NCI-H774 (cell line): ENCODE results near the gene ZFYVE26.

Experiments
- DNase-seq: peaks from one replicate; lab custom pipeline; 2025; lab: John Stamatoyannopoulos, UW

ZFYVE26 gene

DNA sequence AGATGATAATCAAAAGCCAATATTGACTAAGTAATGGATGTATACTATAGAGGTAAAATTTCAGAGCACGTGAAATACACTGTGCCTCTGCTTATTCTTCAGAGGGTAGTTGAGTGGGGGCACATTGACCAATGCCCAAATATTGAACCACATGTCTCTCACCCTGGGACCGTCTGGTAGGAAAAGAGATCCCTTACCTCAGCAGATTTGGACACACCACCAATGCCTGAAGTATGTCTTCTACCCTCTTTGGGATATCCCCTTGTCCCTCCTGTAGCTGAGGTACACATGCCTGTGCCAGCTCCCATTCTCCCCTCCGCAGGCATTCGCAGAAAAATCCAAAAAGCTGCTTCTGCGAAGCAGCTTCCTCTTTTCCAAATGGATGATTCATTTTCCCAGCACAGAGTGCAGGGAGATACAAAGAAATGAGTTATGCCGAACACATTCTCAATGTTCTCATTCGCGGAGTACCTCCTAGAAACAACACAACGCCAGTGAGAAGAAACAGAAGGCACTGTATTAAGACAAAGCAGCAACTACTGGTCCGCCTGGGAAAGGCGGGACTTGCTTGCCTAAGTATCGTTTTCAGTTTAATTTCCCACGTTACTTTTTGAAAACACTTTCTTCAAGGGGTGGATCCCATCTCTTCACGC is 691 bp downstream of the ZFYVE26 start:
- DNase-seq, result no peak

DNA sequence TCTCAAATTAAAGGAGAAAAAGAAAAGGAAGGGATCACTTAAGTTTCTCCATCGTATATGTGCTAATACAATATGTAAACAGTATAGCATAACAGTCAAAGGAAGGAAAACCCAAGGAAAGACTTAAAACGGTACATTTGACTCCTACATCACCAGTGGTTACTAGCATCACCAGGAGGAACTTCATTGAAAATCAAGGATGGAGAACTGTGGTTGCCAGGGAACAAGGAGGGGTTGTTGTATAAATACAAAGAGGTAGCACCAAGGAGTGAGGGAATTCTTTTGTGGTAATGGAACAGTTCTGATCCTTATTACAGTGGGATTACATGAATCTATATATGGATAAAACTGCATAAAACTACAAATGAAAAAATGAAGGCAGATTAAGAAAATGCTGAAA is 1.6 kb downstream of the ZFYVE26 start:
- DNase-seq, result no peak

DNA sequence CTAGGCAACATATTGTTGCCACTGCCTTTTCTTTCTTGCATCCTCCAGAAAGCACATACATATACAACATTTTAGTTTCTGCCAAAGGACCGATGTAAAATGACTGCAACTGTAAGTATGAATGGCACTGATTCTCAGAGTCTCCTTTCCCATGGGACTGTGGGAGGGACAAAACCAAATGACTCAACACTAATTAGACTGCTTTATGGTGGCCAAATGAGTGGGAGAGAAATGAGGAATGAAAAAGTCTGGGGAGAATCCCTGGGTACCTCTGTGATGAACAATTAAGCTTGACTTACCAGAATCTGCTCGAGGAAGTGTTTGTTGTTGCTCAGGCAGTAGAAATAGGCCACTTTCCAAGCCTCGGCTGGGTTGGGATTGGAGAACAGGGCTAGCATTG is 10.1 kb downstream of the ZFYVE26 start:
- no peak for DNase-seq

DNA sequence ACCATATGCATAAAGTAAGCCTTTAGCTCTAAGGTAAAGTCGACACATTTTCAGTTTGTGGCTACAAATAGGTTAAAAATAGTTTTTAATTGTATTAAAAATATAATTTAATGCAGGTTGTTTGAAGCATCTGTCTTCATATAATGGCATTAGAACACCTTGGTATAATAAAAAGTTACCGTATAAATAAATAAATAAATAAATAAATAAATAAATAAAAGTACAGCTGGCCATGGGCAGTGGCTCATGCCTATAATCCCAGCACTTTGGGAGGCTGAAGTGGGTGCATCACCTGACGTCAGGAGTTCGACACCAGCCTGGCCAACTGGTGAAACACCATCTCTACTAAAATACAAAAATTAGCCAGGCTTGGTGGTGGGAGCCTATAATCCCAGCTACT is 15.6 kb downstream of the ZFYVE26 start:
- DNase-seq, result no peak

DNA sequence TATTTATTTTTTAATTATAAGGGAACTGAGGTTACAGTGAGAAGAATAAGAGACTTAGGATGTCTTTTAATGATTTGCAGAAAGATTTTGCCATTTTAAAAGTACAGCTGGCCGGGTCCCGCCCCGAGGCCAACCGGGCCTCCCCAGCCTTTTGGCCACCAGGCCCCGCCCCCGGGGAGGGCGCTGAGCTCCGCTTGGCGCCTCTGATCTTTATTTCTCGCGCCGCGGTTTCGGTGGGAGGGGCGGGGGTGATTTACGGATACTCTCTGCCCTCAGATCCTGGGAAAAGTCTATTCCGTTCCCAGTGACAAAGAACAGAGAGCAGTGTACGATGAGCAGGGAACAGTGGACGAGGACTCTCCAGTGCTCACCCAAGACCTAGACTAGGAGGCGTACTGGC is 17.7 kb downstream of the ZFYVE26 start:
- DNase-seq, result no peak

DNA sequence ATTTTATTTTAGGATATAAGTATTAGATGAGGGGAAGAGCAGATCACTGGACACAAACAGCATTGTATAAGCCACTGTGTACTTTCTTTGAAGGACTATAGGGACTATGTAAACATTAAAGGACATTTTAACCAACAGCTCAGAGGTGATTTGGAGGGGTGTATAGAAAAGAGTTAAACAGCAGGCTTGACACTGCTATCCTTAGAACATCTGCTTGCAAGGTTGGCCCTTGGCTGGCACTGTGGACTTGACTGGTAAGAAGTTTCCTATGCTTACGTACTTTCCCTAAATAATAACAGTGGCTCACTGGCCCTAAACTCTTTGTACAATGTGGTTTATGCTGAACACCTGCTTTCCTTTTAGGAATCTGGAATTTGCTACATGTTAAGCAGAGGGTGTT is 28.7 kb downstream of the ZFYVE26 start:
- no peak for DNase-seq

DNA sequence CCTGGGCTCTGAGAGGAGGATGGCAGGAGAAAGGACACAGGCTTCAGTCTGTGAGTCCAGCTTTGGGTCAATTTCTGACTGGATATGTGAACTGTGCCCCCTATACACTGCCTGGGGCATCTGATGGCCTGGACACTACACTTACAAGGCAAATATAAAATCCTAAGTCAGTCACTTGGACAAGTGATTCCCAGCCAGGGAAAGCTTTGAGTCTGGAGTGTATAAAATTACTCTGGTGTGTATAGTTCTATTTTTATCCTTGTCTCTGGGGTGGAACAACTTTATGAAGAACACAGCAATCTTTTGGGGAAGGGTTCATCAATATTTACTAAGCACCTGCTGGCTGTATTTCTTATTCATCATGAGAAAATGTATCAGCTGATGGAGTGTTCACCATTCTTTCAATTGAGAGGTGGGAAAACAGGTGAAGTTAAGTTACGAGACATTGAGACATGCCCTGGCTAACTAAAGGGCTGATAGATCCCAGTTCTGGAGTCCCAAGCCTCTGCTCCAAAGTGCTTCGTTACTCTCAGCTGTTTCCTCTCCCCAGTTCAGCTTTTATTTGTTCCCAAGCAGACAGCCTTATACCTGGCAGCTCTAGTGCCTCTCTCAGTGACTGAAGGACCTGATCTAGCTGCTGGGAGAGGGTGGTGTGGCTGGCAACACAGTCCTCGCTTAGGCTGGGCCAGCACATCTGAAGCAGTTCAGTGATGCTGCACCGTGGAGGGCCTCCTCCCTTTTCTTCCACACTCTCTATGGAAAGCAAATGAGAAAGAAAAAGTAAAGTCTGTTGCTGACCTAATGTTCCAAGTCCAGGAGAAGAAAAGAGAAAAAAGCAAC is 30.9 kb downstream of the ZFYVE26 start:
- DNase-seq, result no peak

DNA sequence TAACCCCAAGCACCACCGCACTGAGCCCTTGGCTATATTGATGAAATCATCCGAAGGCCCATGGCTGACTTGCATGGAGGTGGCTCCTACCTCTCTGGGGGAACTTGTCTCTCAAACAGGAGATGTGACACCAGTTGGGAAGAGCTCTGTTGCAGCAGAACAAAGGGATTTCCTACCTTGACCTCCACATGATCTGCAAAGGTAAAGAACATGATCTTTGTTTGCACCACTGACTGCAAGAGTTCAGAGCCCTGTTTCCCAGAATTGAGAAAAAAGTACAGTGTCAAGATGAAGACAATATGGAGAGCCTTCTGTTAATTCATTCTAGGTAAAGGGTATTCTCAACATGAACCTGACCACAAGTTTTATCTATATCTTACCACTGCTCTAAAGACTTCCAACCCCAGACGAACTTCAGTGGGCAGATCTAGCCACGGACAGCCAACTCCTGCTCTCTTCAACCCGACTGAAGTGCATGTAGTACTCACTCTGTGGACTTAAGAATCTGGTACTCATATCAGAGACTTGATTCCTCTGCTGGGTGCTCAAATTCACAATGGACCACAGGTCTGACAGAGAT is 32.1 kb downstream of the ZFYVE26 start:
- no peak for DNase-seq

DNA sequence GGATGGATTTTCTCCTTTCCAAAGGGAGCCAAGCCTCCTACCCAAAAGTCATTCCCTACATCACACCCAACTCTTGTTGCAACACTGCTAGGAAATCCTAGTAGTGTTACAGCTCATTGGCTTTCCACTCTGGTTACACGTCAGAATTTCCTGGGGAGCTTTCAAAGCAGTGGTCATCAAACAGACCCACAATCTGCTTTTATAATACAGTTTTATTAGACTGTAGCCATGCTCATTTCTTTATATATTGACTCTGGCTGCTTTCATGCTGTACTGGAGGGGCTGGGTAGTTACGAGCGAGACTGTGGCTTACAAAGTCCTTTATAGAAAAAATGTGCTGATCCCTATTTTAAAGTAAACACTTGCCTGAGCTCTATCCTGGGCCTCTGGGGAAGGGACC is 34.3 kb downstream of the ZFYVE26 start:
- DNase-seq, result no peak

DNA sequence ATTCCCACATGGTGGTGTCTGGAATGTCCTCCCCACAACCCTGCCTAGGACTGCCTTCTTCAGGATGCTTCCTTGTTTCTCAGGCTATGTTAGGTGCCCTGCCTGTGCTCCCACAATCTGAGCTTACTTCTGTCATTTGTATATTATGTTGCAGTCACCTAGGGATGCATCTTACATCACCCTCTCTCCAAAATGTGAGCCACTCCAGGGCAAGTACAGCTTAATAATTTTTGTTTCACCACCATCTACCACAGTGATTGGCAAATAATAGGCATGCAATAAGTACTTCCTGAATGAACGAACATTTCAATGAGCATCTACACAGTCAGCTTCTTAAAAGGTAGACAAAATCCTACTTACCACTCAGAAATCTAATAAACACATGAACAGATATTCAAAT is 37.6 kb downstream of the ZFYVE26 start:
- no peak for DNase-seq

DNA sequence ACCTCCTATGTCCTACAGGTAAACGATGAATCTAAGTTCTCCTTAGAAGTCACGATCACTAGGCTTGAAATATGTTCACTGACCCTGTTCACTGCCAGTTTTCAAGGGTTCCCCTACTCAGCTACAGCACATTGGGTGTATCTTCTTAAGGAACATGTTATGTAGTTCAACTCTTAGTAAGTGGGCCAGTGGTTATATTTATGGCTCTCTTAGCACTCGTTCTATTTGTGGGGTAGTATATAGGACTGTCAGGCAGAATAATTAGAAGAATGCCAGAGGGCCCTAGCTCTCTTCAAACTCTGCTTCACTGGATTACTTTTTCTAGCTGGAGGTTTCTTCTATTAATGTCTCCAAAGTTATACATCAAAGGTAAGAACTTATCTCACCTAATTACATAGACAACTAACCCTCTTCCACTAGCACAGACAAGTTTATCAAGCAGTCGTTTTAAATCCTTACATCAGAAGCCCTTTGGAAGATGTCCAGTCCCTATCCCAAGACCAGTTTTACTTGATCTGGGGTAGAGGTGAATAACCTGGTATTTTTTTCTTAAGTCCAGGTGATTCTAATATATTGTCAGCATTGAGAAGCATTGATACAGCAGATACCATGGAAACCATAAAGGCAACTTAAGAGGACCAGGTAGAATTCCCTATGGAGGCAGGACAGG is 39.6 kb downstream of the ZFYVE26 start:
- DNase-seq, result no peak

DNA sequence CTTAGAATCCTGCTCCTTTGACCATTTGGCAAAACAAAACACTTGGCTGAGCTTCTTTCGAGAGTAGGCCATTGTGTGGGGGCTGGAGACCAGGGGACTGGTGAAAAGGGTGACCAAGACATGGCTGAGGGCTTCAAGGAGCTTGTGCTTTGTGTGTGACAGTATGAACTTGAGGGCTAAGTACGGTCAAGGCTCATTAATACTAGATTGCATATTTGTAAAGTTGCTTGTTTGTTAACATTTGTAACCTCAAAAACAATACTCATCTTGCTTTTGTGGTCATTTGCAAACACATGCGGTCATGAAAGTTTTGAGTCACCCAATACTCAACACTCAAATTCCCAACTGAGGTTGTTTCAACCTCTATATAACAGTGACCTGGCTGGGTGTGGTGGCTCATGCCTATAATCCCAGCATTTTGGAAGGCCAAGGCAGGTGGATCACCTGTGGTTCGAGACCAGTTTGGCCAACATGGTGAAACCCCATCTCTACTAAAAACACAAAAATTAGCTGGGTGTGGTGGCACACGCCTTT is 42.5 kb downstream of the ZFYVE26 start:
- no peak for DNase-seq

DNA sequence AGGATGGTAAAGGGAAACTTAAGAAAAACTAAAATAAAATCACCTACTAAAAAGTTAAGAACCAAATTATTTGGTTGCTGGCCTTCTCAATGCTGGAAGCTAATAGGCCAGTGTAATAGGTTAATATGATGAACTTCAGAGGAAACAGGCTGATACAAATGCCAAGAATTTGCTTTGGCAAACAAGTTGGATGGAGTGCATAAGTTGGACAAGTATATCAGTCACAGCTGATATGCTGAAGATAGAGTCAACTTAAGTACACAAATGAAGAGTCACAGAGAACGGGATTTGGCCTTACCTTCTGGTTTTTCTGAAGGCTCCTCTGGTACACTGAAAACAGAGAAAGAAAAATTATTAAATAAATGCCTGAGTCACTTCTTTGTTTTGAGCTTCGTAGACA is 48.2 kb downstream of the ZFYVE26 start:
- no peak for DNase-seq

DNA sequence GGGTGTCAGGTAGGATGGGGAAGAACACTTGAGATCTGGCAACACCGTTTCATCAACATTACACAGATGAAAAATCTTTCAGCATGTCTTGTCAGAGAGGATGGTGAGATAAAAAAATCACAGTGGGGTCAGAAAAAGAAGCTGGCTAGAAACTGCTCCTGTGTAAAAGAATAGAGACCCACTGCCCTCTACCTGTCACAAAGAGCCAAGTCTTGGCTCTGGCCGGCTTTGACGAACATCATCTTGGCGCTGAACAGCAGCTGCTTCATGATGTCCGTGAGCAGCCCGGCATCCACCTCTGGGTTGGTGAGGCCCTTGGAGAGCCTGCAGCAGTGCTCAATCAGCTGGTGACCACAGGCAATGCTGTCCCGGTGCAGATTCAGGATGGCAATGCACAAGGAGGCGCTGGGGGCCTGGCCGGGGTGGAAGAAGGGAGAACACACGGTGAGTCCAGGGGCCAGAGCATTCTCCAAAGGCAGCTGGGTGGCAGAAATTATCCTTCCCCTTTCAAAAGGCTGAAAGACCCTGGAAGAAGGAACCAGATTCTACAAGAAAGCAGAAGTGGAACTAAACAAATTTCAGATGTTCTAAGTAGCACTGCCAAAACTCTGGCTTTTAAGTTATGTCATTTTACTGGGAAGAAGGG is 50.2 kb downstream of the ZFYVE26 start:
- no peak for DNase-seq

DNA sequence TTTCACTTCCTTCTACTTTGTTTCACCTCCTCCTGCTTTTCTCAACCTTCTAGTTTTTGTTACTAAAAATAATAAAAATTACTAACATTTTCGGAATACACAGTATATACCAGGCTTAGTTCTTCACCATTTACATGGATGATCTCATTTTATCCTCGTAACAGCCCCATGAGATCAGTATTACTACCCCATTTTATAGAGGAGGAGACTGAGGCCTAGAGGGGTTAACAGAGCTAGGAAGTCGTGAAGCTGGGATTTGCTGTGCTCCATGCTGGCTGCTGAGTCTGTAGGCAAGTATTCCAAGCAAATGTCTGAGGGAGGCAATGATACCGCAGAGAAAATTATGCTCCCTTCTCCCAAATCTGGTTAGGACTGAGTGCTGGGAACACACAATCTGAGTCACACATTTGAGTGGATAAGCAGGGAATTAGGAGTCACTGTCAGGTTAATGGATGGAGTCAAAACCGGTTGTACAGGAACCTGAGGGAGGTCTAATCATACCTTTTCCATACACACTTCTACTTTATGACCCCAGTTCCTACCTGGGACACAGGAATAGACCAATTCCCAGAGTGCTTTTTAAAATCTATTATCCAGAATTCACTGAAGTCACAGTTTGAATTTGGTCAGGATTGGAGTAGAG is 51.1 kb downstream of the ZFYVE26 start:
- DNase-seq, result no peak

DNA sequence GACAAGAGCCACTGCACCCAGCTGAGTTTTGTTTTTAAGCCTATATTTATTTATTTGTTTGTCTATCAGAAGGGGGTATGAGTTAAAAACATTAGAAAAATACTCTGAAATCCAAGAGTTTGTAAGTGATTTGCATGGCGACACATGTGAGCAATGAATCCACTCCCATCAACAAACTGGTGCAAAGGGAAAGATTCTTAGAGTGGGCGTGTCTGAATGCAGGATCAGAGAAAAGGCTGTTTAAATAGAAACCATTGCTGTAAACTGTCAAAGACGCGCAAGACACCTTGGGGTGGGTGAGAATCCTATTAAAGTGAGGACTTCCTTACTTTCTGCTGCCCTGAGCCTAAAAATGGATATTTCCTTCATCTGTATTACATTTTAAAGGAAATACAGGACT is 51.9 kb downstream of the ZFYVE26 start:
- no peak for DNase-seq

DNA sequence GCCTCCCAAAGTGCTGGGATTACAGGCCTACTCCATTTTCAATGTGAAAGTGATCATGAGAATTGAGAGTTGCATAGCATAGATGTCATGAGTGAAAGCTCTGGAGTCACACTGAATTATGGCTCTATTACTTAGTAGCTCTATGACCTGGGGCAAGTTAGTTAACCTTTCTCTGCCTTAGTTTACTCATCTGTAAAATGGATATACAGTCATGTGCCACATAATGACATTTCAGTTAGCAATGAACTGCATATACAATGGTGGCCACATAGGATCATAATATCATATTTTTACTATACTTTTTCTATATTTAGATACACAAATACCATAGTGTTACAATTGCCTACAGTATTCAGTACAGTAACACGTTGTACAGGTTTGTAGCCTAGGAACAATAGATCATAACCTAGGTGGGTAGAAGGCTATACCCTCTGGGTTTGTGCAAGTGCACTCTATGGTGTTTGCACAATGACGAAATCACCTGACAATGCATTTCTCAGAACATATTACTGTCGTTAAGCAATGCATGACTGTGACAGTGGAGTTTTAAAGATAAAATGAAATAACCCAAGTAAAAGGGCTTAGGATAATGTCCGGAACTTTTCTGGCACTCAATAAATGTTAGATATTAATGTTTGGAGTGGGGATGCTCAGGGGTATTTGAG is 53.1 kb downstream of the ZFYVE26 start:
- no peak for DNase-seq

DNA sequence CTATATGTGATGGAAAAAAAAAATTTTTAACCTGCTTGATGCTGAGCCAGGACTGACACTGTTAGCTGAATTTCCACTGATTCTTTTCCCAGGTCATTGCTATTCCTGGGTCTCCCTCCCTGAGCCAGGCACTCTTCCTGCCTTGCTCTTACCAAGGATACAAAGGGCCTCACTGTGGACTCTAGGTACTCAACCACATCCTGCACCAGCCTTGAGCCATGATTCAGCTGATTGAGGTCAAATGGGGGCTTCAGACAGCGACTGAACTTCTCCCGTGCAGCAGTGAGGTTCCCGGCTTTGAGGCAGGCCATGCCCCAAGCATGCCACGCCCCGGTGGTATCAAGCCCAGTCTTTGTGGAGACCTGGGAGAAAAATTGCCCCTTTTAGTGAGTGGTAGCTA is 54.3 kb downstream of the ZFYVE26 start:
- no peak for DNase-seq

DNA sequence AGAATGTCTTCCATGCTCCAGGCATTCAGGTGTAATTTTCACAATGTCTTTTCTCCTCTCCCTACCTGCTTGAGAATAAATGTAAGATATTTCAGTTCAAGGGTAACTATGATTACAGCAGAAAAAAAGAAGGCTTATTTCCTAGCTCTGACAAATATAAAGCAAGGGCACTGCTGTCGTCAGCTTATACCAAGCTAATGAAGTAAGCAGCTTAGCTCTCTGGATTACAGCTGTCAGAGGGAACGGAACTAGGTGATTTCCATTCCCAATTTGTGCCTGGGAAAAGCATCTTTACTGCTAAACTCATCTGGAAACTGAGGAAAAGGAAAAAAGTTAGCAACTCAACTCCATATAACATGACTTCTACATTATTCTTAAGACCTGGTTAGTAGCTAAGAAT is 56.5 kb downstream of the ZFYVE26 start:
- no peak for DNase-seq

DNA sequence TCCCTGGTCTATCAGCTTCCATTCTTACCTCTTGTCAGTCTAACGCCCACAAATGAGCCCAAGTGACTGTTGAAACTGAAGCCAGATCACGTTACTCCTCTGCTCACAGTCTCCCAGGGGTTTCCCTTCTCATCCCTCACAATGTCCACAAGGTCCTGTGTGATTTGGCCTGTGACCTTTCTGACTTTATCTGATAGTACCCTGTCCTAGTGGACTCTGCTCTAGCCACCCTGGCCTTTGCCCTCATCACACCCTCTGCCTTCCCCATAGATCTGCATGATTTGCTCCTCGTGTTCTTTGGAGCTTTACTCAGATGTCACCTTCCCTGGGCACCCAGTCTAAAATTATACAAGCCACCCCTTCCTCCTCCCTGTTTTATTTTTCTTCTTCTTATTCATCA is 59.2 kb downstream of the ZFYVE26 start:
- no peak for DNase-seq

DNA sequence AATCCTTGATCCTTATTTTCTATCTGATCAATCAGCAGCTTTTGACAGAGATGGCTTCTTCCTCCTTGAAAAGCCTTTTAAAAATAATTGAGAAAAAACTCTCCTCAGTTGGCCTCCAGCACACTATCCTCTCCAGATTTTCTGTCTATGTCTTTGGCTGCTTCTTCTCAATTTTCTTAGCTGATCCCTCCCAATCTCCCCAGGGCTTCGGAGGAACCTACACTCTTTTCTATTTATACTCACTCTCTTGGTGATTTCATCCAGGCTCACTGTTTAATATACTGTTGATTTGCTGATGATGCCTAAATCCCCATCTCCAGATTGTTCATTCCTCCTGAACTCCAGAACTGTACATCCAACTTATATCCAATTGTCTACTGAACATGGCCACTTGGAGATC is 59.9 kb downstream of the ZFYVE26 start:
- no peak for DNase-seq
